Measurements from ENCODE around the gene SLC4A5.
"Not testable (repeated sequence)": the region's sequence is repeated elsewhere in the genome, so short reads cannot be mapped to it uniquely, and the experiment has no call there.

SLC4A5 gene

DNA sequence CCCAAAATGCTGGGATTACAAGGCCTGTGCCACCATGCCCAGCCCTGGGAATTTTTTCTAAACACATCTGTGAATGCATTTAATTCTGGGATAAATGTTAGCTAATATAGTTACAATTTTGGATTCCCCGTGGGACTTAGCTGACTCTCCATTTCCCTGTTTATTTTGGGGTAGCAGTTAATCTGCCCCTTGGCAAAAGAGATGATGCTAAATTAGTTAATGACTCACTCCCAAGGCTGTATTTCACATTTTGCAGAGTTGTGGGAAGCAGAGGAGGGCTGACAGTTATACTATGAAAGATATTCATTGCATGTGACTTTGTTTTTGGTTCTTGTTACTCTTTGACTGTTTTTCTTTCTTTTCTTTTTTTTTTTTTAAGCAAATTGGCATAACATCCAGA lies 141.6 kb downstream of the SLC4A5 start:
- no peak for DNase-seq (ENCODE audit: low read depth in 2 of 2, low spot score in 1 of 2)

- no peak for DNase-seq (ENCODE audit: low read depth in 2 of 2, low spot score in 1 of 2)
Observed at GRCh38 chr2:74201196-74201595, 142.0 kb downstream of the SLC4A5 start.

DNA sequence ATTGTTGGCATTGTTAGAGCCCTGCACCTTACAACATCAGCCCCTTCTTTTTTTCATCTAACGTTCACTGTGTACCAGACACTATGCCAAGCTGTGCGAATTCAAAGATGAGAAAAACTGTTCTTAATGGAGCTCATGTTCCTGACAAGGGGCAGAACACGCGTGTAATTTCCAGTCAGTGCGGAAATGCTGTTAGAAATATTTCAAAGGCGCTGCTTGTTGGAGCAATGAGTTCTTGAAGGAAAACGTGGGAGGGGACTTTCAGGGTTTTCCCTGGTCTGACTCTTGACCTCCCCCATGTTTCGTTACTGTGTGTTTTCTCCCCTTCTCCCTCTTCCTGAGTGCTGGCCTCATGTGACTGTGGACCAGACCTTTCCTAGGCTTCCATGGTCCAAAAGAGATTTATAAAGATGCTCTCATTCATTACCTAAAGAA lies 143.3 kb downstream of the SLC4A5 start:
- DNase-seq (ENCODE audit: low read depth in 2 of 2, low spot score in 1 of 2), result no peak

DNA sequence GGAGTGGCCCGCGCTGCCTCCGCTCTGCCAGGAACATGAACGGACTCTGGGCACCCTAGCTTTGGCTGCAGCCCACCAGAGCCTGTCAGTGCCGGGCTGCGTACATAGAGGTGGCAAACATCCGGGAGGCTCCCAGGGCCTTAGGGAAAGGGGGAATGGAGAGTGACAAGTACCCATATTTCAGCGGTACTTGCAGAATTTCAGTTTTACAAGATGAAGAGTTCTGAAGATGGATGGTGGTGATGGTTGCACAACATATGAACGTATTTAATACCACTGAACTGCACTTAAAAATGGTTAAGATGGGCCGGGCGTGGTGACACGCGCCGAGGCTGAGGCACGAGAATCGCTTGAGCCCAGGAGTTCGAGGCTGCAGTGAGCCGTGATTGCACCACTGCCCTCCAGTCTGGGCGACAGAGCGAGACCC lies 143.9 kb downstream of the SLC4A5 start:
- DNase-seq (ENCODE audit: low read depth in 2 of 2, low spot score in 1 of 2), result no peak

DNA sequence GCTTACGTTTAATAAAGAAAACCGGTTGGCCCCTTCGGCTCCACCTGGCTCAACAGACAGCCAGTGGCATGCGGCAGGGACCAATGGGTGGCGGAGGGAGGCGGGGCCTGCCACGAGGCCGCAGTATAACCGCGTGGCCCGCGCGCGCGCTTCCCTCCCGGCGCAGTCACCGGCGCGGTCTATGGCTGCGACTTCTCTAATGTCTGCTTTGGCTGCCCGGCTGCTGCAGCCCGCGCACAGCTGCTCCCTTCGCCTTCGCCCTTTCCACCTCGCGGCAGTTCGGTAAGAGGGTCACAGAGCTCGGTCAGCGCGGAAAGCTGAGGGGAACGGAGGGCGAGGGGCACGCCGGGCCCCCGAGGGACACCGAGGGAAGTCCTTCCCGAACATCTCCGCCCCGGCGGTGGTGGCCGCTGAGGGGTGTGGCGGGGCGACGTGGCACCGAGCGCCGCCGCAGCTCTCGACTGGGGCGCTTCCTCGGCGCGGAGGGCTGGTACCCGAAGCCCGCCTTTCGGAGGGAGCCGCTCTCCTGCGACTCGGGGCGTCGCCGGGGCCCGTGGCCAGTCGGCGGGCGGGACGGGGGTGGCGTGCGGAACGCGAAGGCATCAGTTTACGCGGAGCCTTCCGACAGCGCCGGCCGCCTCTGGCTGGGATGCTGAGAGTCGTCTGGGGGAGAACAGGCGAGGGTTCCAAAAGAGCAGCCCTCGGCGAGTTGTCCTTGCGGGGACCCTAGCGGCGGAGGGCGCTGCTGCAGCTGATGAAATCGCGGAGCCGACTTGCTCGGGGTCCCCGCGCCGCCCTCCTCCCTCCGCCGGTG lies 144.5 kb downstream of the SLC4A5 start, which contains the start of gene MTHFD2:
Gene MTHFD2 (plus strand): TSS at position 155 of the 814 bp plus-strand sequence. CDS start 27 bp downstream, at position 182.
- DNase-seq (ENCODE audit: low read depth in 2 of 2, low spot score in 1 of 2), result peak; percentile 73 to 79

GRCh38 chr2:74198023-74198460 lies 145.2 kb downstream of the SLC4A5 start:
- DNase-seq (ENCODE audit: low read depth in 2 of 2, low spot score in 1 of 2), result no peak

DNA sequence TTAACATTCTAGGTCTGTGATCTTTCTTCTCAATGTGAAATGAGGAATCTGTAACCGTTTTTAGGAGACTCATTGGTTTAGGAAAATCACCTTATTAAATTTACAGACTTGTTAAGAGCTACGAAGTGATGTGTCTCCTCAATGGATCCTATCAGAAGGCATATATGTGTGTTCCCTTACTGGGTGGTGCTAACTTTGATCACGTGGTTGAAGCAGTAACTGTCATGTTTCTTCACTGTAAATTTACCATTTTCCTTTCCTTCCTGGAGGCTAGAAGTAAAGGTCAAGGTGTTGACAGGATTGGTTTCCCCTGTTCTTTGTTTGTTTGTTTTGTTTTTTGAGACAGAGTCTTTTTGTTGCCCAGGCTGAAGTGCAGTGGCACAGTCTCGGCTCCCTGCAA lies 146.2 kb downstream of the SLC4A5 start:
- DNase-seq (ENCODE audit: low read depth in 2 of 2, low spot score in 1 of 2), result no peak

DNA sequence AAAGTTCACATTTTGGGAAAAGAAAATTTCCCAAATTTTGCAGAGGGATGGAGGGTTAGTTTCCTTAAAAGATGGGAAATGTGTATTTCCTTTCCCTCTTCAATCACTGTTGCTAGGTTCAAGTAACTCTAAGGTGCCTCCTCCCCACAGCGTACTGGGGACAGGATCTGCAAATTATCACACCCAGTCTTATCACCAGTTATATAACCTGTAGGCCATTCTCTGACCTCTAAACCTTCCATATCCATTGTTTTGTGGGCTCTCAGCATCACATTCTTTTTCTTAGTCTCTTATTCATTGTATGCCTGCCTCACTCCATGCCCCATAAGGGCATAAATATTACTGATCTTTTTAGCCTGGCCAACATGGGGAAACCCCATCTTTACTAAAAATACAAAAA lies 148.4 kb downstream of the SLC4A5 start:
- no peak for DNase-seq (ENCODE audit: low read depth in 2 of 2, low spot score in 1 of 2)

- DNase-seq (ENCODE audit: low read depth in 2 of 2, low spot score in 1 of 2), result no peak
Observed at GRCh38 chr2:74191596-74192380, 151.4 kb downstream of the SLC4A5 start.

- no peak for DNase-seq (ENCODE audit: low read depth in 2 of 2, low spot score in 1 of 2)
Observed at GRCh38 chr2:74188696-74189095, 154.5 kb downstream of the SLC4A5 start.

GRCh38 chr2:74188018-74188601 lies 155.1 kb downstream of the SLC4A5 start:
- no peak for DNase-seq (ENCODE audit: low read depth in 2 of 2, low spot score in 1 of 2)

DNA sequence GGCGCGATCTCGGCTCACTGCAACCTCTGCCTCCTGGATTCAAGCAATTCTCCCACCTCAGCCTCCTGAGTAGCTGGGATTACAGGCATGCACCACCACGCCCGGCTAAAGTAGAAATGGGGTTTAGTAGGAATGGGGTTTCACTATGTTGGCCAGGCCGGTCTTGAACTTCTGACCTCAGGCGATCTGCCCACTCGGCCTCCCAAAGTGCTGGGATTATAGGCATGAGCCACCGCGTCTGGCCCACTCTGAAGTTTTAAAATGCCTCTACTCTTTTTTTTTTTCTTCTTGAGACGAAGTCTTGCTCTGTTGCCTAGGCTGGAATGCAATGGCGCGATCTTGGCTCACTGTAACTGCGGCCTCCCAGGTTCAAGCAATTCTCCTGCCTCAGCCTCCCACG lies 156.5 kb downstream of the SLC4A5 start:
- not testable (repeated sequence) for DNase-seq (ENCODE audit: low read depth in 2 of 2, low spot score in 1 of 2)

DNA sequence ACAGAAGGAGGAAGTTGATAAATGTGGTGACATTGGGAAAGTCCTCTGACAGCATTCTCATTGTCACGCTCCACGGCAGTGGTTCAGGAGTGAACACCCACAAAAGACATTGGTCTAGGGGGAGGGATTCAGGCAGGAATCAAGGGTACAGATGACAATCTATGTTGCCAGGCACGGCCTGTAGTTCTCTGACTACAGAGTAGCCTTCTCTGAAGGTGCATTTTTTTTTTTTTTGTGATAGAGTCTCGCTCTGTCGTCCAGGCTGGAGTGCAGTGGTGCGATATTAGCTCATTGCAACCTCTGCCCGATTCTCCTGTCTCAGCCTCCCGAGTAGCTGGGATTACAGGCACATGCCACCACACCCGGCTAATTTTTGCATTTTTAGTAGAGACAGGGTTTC lies 157.2 kb downstream of the SLC4A5 start:
- DNase-seq (ENCODE audit: low read depth in 2 of 2, low spot score in 1 of 2), result no peak

DNA sequence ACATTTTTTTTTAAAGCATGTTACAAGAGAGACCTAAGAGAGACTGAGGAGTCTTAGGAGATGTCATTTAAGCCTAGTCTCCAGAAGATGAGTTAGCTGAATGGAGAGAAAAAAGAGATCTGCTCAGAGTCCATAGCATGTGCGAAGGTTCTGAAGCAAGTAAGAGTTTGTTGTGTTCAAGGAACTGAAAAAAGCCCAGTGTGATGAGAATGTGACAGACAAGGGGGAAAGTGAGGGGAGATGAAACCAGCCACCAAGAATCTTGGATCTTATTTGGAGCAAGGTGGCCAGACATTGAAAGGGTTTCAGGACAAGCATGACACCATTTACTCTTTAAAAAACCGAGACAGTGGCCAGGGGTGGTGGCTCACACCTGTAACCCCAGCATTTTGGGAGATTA lies 159.3 kb downstream of the SLC4A5 start:
- no peak for DNase-seq (ENCODE audit: low read depth in 2 of 2, low spot score in 1 of 2)

- DNase-seq (ENCODE audit: low read depth in 2 of 2, low spot score in 1 of 2), result no peak
Observed at GRCh38 chr2:74181739-74182138, 161.5 kb downstream of the SLC4A5 start.

DNA sequence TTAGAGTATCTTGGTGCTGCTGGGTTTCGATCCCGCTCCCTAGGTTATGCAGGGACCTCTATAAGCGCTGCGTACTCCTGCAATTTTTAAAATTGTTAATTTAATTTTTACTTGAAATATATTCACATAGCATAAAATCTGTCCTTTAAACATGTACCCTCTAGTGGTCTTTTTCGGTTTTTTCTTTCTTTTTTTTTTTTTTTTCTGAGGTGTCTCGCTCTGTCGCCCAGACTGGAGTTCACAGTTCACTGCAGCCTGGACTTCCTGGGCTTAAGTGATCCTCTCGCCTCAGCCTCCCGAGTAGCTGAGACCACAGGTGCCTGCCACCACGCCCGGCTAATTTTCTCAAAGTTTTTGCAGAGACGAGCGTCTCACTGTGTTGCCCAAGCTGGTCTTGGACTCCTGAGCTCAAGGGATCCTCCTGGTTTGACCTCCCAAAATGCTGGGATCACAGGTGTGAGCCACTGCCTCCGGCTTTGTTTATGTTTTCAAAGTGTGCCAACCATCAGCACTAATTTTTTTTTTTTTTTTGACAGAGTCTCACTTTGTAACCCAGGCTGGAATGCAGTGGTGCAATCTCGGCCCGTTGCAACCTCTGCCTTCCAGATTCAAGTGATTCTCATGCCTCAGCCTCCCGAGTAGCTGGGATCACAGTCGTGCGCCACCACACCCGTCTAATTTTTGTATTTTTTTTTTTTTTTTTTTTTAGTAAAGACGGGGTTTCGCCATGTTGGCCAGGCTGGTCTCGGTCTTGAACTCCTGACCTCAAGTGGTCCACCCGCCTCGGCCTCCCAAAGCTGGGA lies 164.0 kb downstream of the SLC4A5 start:
- no peak for DNase-seq (ENCODE audit: low read depth in 2 of 2, low spot score in 1 of 2)

DNA sequence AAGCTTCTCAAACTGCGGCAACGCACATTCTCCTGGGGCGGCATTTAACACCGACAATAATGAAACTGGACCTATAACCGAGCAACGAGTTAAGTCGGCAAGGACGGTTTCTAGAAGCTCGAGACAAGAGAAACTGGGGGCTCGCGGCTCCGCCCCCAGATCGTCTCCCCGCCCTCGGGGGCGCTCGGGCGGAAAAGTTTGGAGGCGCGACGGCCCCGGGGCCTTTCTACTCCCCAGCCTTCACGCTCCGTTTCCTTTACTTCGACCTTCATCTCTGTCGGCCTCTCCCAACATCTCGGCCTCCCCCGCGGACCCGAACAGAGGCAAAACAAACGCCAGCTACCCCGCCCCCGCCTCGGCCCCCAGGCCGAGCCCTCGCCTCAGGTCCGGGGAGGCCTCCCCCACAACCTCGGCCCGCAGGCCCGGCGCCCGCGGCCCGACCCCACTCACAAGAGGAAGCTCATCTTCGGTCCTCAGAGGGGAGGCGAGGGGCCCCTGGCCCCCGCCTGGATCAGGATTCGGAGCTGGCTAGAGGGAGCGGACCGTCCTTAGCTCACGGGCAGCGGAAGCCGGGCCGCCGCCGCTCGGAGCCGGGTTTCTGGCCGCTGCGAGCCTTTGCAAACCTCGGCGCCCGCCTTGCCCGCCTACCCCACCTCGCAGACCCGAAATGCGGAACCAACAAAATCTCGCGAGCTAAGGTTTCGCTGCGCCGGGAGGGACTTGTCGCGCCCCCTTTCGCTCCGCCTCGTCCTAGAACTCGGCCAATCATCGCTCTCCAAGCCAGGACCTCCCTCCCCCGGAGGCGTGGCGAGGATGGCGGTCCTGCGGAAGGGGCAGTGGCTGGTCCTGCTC lies 164.8 kb downstream of the SLC4A5 start, which contains the start of gene MOB1A:
Gene MOB1A (minus strand): TSS at position 669 of the 852 bp plus-strand sequence. CDS start 205 bp downstream, at position 464.
- DNase-seq (ENCODE audit: low read depth in 2 of 2, low spot score in 1 of 2), result peak; percentile 92 to 93

DNA sequence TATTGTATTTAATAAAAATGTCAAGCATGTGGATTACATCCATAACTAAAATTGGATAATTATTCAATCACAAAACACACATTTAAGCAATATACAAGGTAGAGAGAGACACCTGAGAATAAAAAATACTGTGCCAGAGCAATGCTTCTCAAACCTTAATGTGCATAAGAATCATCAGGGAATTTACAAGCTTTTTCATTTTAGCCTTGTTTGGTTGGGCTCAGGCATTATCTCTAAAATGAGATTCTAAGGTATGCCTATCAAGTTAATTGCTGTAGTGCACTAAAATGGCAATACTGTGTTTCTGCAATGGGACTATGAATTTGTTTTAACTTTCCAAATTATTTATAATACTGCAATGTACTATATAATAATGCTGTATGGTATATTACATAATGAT lies 165.5 kb downstream of the SLC4A5 start:
- DNase-seq (ENCODE audit: low read depth in 2 of 2, low spot score in 1 of 2), result no peak

DNA sequence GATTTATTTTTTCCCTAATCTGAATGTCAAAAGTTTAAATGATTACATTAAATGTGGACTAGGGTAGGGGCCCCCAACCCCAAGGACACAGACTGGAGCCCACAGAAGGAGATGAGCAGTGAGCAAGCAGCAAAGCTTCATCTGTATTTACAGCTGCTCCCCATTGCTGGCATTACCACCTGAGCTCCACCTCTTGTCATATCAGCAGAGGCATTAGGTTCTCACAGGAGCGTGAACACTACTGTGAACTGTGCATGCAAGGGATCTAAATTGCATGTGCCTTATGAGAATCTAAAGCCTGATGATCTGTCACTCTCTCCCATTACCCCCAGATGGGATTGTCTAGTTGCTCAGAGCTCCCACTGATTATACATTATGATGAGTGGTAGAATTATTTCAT lies 168.3 kb downstream of the SLC4A5 start:
- no peak for DNase-seq (ENCODE audit: low read depth in 2 of 2, low spot score in 1 of 2)

DNA sequence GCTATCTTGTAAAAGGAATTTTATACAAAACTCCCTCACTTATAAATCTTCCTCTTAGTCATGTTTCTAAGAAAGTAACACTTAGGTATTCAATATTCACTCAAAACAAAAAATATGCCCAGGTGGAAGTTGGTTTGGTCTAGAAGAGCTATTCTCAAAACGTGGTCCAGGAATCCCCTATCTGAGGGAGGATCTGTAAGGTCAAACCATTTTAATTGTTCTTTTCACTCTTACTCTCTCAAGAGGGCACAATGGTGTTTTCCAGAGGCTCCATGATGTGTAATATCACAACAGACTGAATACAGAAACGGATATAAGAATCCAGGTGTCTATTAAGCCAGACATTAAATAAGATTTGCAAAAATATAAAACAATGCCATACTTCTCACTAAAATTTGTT lies 174.5 kb downstream of the SLC4A5 start:
- no peak for DNase-seq (ENCODE audit: low read depth in 2 of 2, low spot score in 1 of 2)

Measured in stimulated activated CD8-positive, alpha-beta memory T cell treated with anti-CD3 and anti-CD28 coated beads, Interleukin-4, amount 100 ng/mL, for 1 hour (primary cell).